ENCODE data around the gene SLC6A6.
A peak's percentile ranks its signal among the peaks of the same experiment; 100 is the strongest.

The SLC6A6 gene

DNA sequence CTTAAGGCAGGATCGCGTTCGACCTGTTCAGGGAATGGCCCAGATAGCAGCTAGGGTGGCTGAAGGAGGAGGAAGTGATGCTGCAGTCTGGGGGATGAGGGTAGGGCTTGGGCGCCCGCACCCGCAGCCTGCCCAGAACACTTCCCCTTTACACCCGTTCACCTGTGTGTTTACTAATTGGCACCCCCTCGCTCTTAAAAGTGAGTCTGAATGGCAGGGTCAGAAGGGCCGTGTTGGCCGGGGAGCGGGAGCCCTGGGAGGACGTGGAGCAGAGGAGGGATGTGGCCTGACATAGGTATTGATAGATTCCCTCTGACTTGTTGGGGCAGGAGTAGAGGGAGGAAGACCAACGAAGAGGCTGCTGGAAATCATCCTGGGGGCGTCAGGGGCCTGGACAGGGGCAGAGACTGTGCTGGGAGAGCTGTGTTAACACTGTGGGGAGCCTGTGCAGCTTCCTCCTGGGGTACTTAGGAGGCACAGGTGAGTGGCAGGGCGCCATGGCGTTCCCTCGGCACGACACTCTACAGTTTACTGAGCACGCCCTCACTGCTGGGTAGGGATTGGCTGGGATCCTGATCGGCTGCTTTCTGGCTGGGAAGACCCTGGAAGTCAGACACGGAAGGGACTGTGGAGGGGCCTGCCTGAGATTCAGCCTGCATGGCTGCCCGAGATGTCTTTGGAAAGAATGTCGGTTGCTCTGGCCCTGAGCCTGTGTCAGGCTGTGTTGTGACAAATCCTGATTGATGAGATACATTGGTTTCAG is 51.7 kb downstream of the SLC6A6 start:
- Histone ChIP-seq H3K9me3 (replicated peaks; ENCODE audit: low read length) (no peaks in the 10 kb centered on the region), H3K27me3 (ENCODE audit: control insufficient read depth, insufficient read depth, low read length) (no peaks in the 10 kb centered on the region), H3K4me3 (ENCODE audit: low read length) (no peak overlapping the region), H3K36me3 (ENCODE audit: insufficient read depth, low read length) (peaks cover 45% of the 10 kb centered on the region), H3K4me1 (ENCODE audit: control insufficient read depth, insufficient read depth, low read length) (peaks cover 28% of the 10 kb centered on the region), H3K9ac (ENCODE audit: low read depth, low read length) (peak overlapping the region; percentile 78), H3K4me2 (ENCODE audit: low read length) (no peak overlapping the region)

DNA sequence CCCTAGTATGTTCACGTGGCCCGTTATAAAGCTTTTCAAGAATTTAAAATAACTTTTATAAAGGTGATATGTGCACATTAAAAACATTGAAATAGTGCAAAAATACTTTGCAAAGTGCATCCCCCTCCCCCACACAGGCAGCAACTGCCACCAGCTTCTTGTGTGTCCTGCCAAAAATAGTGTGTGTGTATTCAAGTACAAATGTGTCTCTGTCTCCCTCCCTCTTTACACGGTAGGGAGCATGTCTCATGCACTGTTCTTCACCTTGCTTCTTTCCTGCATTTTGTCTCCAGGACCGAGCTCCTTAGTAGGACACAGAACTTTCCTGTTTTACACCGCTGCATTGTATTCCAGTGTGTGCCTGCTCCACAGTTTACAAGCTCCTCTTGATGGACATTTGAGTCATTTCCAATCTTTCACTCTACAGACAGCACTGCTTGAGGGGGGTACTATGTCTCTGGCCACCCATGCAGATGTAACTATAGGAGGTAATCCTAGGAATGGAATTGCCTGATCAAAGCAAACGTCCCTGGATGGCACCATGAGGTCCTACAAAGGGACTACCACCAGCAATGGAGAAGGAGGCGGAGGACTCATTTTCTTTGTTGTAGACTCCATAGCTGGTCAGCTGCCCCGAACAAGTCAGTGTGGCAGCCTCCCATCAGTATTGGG is 52.4 kb downstream of the SLC6A6 start:
- Histone ChIP-seq H3K36me3 (ENCODE audit: insufficient read depth, low read length) (peaks cover 44% of the 10 kb centered on the region), H3K4me1 (ENCODE audit: control insufficient read depth, insufficient read depth, low read length) (peaks cover 29% of the 10 kb centered on the region), H3K4me3 (ENCODE audit: low read length) (no peak overlapping the region), H3K9me3 (replicated peaks; ENCODE audit: low read length) (no peaks in the 10 kb centered on the region), H3K9ac (ENCODE audit: low read depth, low read length) (no peak overlapping the region), H3K27me3 (ENCODE audit: control insufficient read depth, insufficient read depth, low read length) (no peaks in the 10 kb centered on the region), H3K4me2 (ENCODE audit: low read length) (no peak overlapping the region)

DNA sequence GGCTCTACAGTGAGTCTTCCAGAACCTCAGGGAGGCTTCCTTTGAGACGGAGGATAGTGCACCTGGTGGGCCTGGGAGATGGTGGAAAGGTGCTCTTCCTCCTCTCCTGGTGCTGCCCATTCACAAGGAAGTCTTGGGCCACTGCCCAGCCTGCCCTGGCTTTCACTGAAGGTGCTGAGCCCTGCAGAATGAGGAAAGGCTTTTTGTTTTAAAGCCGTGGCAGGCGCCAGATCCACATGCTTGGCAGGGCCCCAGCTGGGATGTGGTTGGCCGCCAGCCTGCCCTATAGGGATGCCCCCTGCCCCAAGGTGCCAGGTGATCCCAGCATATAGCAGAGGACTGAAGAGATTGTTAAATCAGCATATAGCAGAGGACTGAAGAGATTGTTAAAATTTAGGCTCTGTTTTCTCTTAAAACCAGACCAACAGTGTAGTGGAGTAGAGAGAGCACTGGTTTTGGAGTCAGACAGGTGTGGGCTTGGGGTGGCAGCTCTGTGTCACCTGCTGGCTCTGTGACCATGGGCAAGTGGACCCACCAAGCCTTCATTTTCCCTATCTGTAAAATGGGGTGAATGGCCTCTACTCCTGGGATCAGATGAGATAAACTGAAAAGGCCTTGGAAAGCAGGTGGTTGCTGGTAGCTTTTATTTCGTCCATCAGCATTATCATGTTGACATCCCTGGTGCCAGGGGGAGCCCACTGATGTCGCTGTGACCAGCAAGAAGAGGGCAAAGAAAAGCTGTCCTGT is 53.3 kb downstream of the SLC6A6 start:
- H3K27me3 ChIP-seq (ENCODE audit: control insufficient read depth, insufficient read depth, low read length): no peaks in the 10 kb centered on the region

DNA sequence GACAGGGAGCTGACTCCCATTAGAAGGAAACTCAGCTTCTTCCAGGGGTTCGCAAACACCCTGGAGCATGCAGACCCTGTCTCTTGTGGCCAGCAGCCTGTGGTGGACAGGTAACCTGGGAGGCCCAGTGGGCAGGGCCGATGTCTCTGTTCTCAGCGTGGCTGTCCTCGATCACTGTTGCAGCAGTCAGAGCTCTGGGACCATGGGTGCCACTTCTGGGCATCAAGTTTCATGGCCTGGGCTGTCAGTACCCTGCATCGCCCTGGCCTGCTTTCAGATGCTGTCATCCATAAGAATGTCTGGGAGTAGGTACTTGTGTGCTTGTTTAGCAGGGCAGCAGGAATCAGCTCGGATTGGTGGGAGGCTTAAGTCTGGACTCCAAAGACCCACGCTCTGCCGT is 54.4 kb downstream of the SLC6A6 start:
- H3K4me1 ChIP-seq (ENCODE audit: control insufficient read depth, insufficient read depth, low read length): peaks cover 43% of the 10 kb centered on the region
- no peak overlapping the region for H3K4me3 ChIP-seq (ENCODE audit: low read length)
- no peaks in the 10 kb centered on the region for H3K9me3 ChIP-seq (replicated peaks; ENCODE audit: low read length)
- no peak overlapping the region for H3K9ac ChIP-seq (ENCODE audit: low read depth, low read length)
- peaks cover 34% of the 10 kb centered on the region for H3K36me3 ChIP-seq (ENCODE audit: insufficient read depth, low read length)
- H3K4me2 ChIP-seq (ENCODE audit: low read length): no peak overlapping the region
- no peaks in the 10 kb centered on the region for H3K27me3 ChIP-seq (ENCODE audit: control insufficient read depth, insufficient read depth, low read length)

More for the DNA sequence above, 53.3 kb downstream of the SLC6A6 start:
- Histone ChIP-seq H3K9me3 (replicated peaks; ENCODE audit: low read length) (no peaks in the 10 kb centered on the region), H3K4me3 (ENCODE audit: low read length) (no peak overlapping the region), H3K4me1 (ENCODE audit: control insufficient read depth, insufficient read depth, low read length) (peaks cover 38% of the 10 kb centered on the region), H3K4me2 (ENCODE audit: low read length) (no peak overlapping the region), H3K36me3 (ENCODE audit: insufficient read depth, low read length) (peaks cover 39% of the 10 kb centered on the region), H3K9ac (ENCODE audit: low read depth, low read length) (no peak overlapping the region)

DNA sequence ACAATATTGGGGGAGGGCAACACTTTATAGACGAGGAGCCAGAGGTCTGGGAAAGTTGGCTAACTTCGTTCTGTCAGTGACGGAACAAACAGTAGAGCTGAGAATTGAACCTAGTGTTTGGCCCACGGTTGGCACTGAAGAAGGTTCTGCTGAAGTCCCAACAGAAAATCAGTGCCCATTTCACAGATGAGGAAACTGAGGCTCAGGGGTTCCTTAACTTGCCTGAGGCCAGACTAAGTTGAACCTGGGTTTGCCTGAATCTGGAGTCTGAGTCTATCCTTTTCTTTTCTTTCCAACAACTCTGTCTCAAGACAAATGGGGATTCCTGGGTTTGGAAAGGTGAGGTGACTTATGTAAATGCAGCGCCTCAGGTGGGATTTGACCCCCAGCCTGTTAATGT is 55.1 kb downstream of the SLC6A6 start:
- Histone ChIP-seq H3K4me2 (ENCODE audit: low read length) (no peak overlapping the region), H3K4me3 (ENCODE audit: low read length) (no peak overlapping the region), H3K27me3 (ENCODE audit: control insufficient read depth, insufficient read depth, low read length) (no peaks in the 10 kb centered on the region), H3K4me1 (ENCODE audit: control insufficient read depth, insufficient read depth, low read length) (peaks cover 36% of the 10 kb centered on the region), H3K9me3 (replicated peaks; ENCODE audit: low read length) (no peaks in the 10 kb centered on the region), H3K36me3 (ENCODE audit: insufficient read depth, low read length) (peaks cover 36% of the 10 kb centered on the region), H3K9ac (ENCODE audit: low read depth, low read length) (no peak overlapping the region)

DNA sequence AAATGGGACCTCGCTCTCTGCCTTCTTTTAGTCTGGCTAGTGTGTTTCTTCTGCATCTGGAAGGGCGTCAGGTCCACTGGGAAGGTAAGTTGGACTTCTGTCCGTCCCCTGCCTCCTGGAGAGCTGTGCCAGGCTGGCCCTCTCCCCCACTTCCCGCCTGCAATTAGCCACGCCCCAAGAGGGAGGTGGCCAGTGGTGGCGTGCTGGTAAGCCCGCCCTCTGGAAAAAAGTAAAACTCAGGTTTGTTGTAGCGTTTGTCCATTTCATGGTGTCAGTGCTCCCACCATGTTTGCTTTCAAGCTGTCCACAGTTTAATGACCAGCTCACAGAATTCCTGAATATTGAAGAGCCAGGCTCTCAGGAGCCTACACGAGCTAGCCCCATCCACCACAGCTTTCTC is 55.6 kb downstream of the SLC6A6 start:
- H3K36me3 ChIP-seq (ENCODE audit: insufficient read depth, low read length): peaks cover 40% of the 10 kb centered on the region

DNA sequence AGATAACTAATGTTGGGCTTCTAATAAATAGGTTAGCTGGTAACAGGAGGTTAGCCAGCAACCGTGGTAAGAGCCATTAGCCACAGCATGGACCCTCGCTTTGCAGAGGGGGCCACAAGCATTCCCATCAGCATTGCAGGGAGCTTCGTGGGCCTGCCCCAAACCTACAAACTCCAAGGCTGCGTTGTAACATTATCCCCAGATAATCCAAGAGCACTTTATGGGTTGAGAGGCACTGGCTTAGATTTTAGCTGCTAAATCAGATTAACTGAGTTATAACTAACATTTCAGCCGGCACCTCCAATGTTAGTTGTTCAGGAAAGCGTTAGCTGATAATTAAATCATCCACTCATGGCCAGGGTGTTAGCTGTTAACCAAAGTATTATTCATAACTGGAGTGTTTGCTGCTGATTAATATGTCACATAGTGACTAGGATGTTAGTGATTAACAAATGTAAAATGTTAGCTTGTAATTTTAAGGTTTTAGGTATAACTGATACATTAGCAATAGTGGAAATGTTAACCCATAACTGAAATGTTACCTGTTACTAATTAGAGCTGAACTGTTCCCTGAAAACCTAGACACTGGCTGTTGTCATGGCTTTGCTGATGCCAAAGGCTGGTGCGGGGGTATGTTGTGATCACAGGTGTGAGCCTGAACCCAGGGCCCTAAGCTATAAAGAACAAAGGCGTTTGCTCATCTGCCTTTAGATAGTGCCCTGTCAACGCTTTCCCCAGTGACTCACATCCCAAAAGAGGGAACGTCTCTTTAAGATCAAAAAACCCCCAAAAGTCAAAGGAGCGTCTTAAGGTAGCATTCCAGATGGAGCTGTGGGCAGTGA is 56.2 kb downstream of the SLC6A6 start:
- Histone ChIP-seq H3K36me3 (ENCODE audit: insufficient read depth, low read length) (peaks cover 46% of the 10 kb centered on the region), H3K9me3 (replicated peaks; ENCODE audit: low read length) (no peaks in the 10 kb centered on the region), H3K4me2 (ENCODE audit: low read length) (no peak overlapping the region), H3K4me3 (ENCODE audit: low read length) (no peak overlapping the region), H3K4me1 (ENCODE audit: control insufficient read depth, insufficient read depth, low read length) (peaks cover 24% of the 10 kb centered on the region), H3K27me3 (ENCODE audit: control insufficient read depth, insufficient read depth, low read length) (no peaks in the 10 kb centered on the region), H3K9ac (ENCODE audit: low read depth, low read length) (no peak overlapping the region)

More for the DNA sequence above, 55.6 kb downstream of the SLC6A6 start:
- H3K9me3 ChIP-seq (replicated peaks; ENCODE audit: low read length): no peaks in the 10 kb centered on the region
- no peak overlapping the region for H3K4me3 ChIP-seq (ENCODE audit: low read length)
- H3K27me3 ChIP-seq (ENCODE audit: control insufficient read depth, insufficient read depth, low read length): no peaks in the 10 kb centered on the region
- H3K9ac ChIP-seq (ENCODE audit: low read depth, low read length): no peak overlapping the region
- H3K4me1 ChIP-seq (ENCODE audit: control insufficient read depth, insufficient read depth, low read length): peaks cover 31% of the 10 kb centered on the region
- H3K4me2 ChIP-seq (ENCODE audit: low read length): no peak overlapping the region

DNA sequence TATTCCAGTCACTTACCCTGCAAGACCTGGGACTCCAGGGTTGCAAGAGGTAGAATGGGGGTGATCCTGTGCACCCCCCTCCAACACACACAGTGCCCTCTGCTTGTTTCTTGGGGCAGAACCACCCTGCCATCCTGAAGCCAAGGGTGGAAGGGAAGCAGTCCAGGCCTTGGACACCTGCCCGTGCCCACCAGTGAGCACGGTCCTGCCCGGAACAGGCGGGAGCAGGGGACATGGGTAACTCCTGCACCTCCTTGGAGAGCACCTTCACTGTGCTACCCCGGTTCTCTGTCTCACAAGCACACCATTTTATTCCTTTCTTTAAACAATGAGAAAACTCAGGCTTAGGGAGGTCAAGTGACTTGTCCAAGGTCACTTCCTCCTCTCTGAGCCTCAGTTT is 57.0 kb downstream of the SLC6A6 start:
- Histone ChIP-seq H3K4me3 (ENCODE audit: low read length) (no peak overlapping the region), H3K27me3 (ENCODE audit: control insufficient read depth, insufficient read depth, low read length) (no peaks in the 10 kb centered on the region), H3K4me1 (ENCODE audit: control insufficient read depth, insufficient read depth, low read length) (peaks cover 19% of the 10 kb centered on the region), H3K9me3 (replicated peaks; ENCODE audit: low read length) (no peaks in the 10 kb centered on the region), H3K36me3 (ENCODE audit: insufficient read depth, low read length) (peaks cover 52% of the 10 kb centered on the region), H3K9ac (ENCODE audit: low read depth, low read length) (no peak overlapping the region), H3K4me2 (ENCODE audit: low read length) (no peak overlapping the region)

DNA sequence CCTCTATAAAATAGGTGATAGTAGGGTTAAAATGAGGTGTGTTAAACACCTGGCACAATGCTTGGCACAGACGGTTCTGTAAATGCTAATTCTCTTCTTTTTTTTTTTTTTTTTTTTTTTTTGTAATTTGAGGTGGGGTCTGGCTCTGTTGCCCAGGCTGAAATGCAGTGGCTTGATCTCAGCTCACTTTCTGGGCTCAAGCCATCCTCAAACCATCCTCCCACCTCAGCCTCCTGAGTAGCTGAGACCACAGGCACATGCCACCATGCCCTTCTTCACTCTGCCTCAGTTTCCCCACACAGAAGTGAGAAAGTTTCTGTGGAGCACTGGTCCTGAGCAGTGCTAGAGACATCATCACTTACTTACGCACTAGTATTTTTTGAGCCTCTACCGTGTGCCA is 57.4 kb downstream of the SLC6A6 start:
- H3K4me3 ChIP-seq (ENCODE audit: low read length): no peak overlapping the region
- no peak overlapping the region for H3K9ac ChIP-seq (ENCODE audit: low read depth, low read length)
- H3K4me2 ChIP-seq (ENCODE audit: low read length): no peak overlapping the region
- no peaks in the 10 kb centered on the region for H3K9me3 ChIP-seq (replicated peaks; ENCODE audit: low read length)
- peaks cover 52% of the 10 kb centered on the region for H3K36me3 ChIP-seq (ENCODE audit: insufficient read depth, low read length)
- H3K4me1 ChIP-seq (ENCODE audit: control insufficient read depth, insufficient read depth, low read length): peaks cover 19% of the 10 kb centered on the region
- no peaks in the 10 kb centered on the region for H3K27me3 ChIP-seq (ENCODE audit: control insufficient read depth, insufficient read depth, low read length)

DNA sequence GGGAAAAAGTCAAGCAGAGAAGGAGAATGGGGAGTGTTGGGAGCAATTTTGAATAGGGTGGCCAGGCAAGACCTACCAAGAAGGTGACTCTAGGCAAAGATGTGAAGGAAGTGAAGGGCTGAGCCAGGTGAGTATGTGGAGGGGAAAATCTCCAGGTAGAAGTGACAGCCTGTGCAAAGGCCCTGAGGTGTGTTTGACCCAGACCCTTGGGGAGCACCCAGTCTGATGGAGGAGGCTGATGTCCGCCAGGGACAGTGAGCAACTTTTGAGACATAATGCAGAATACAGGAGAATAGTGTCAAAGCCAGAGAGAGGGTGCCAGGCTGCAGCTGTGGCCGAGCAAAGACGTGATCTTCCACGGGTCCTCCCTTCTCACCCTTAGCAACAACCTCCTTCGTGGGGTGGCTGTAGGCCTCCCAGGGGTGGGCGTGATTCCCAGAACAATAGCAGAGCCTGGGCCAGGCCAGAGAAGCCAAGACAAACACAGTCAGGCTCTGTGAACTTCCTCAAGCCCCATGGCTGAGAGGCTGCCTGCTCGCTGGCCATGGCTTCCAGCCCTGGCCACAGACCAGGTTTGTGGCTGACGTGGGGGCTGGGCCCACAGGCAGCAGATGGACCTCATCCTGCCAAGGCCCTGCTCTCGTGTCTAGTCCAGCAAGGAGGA is 58.1 kb downstream of the SLC6A6 start:
- Histone ChIP-seq H3K9me3 (replicated peaks; ENCODE audit: low read length) (no peaks in the 10 kb centered on the region), H3K4me1 (ENCODE audit: control insufficient read depth, insufficient read depth, low read length) (peaks cover 19% of the 10 kb centered on the region), H3K4me2 (ENCODE audit: low read length) (peak overlapping the region; percentile 2), H3K27me3 (ENCODE audit: control insufficient read depth, insufficient read depth, low read length) (no peaks in the 10 kb centered on the region), H3K36me3 (ENCODE audit: insufficient read depth, low read length) (peaks cover 52% of the 10 kb centered on the region), H3K9ac (ENCODE audit: low read depth, low read length) (no peak overlapping the region), H3K4me3 (ENCODE audit: low read length) (no peak overlapping the region)

All from skeletal muscle satellite cell (primary cell).